Measurements from ENCODE around the gene GNAT1. TPM values are rescaled to one million over a fixed set of nuclear protein-coding genes. Genes with fewer than 3 reads are reported as not detected.
A peak's percentile ranks its signal among the peaks of the same experiment; 100 is the strongest.

GNAT1 gene
- total and polyA plus RNA-seq, 2 of the 13 experiments (the other 11 are each of a cell fraction or from before 2014, with no cell fraction given): 0.15 TPM; not detected in 1

DNA sequence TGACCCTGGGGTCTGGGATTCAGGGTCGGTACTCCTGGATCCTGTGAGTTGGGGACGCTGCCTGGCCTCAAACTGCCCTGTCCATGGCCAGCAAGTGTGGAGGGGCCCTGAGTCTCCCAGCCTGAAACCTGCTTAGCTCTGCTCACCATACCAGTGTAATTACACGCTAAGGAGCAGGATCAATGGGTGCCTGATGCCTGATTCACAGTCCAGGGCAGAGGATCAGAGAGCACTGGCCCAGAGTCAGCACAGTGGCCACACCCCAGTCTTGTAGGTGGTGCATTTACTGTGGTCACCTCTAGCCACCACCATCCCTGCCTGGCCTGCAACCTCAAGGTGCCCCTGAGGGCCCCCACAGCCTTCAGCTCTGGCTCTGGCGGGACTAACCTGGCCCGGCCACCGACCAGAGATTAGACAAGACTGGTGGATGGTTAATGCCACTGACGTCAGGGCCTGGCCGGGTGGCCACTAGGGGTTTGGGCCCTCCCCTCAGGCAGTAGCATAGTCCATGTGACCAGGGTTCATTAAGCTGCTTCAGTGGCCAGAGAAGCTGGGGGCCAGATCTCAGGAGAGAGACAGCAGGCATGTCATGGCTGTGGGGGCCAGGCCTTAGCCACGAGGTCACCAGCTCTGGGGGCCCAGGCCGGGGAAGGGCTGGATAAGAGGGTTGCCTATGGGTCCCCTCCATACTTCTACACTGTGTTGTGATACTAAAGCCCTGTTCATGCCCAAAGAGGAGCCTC, 10.3 kb downstream of the GNAT1 start (continued):
- TF ChIP-seq ZNF280B (CRISPR knock-in tag; IDR thresholded peaks at IDR 0.05; ENCODE audit: borderline replicate concordance) (peak; percentile 58), SP5 (CRISPR knock-in tag; IDR thresholded peaks at IDR 0.05; ENCODE audit: borderline replicate concordance, low read depth) (peak; percentile 8; the same call in 1 of the 2 replicates), KLF16 (CRISPR knock-in tag; IDR thresholded peaks at IDR 0.05) (0 out of 4 replicates have a peak, but pooled peaks of 1 of the 2 experiments have one; percentile 22), SPEN (CRISPR knock-in tag; IDR thresholded peaks at IDR 0.05; ENCODE audit: low read depth) (peak; percentile 40; the same call in 1 of the 2 replicates), ZNF24 (IDR thresholded peaks at IDR 0.05) (no peak), ZNF780A (CRISPR knock-in tag; IDR thresholded peaks at IDR 0.05) (no peak), ZNF546 (CRISPR knock-in tag; conservative IDR thresholded peaks at IDR 0.05) (no peak), TCF7L2 (IDR thresholded peaks at IDR 0.05; ENCODE audit: low read depth, low read length) (no peak), ZBTB46 (CRISPR knock-in tag; IDR thresholded peaks at IDR 0.05; ENCODE audit: borderline replicate concordance) (no peak), KDM1A (CRISPR knock-in tag; IDR thresholded peaks at IDR 0.05) (no peak), RFXAP (CRISPR knock-in tag; IDR thresholded peaks at IDR 0.05; ENCODE audit: borderline replicate concordance) (no peak), ZNF83 (CRISPR knock-in tag; IDR thresholded peaks at IDR 0.05; ENCODE audit: borderline replicate concordance) (no peak), ZMAT3 (CRISPR knock-in tag; conservative IDR thresholded peaks at IDR 0.05) (peak; percentile 77; the same call in 1 of the 2 replicates), ZNF260 (CRISPR knock-in tag; IDR thresholded peaks at IDR 0.05; ENCODE audit: borderline replicate concordance, low read depth) (0 out of 2 replicates have a peak, but pooled peaks have one; percentile 33), HOXA7 (CRISPR knock-in tag; IDR thresholded peaks at IDR 0.05) (no peak), ISX (CRISPR knock-in tag; conservative IDR thresholded peaks at IDR 0.05) (no peak), ZC3H13 (CRISPR knock-in tag; IDR thresholded peaks at IDR 0.05) (no peak)
- TF ChIP-seq, protein P1, sequence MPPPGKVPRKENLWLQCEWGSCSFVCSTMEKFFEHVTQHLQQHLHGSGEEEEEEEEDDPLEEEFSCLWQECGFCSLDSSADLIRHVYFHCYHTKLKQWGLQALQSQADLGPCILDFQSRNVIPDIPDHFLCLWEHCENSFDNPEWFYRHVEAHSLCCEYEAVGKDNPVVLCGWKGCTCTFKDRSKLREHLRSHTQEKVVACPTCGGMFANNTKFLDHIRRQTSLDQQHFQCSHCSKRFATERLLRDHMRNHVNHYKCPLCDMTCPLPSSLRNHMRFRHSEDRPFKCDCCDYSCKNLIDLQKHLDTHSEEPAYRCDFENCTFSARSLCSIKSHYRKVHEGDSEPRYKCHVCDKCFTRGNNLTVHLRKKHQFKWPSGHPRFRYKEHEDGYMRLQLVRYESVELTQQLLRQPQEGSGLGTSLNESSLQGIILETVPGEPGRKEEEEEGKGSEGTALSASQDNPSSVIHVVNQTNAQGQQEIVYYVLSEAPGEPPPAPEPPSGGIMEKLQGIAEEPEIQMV (CRISPR knock-in tag; IDR thresholded peaks at IDR 0.05; ENCODE audit: low read depth): 0 out of 2 replicates have a peak, but pooled peaks have one; percentile 31
- TF ChIP-seq, protein P2, sequence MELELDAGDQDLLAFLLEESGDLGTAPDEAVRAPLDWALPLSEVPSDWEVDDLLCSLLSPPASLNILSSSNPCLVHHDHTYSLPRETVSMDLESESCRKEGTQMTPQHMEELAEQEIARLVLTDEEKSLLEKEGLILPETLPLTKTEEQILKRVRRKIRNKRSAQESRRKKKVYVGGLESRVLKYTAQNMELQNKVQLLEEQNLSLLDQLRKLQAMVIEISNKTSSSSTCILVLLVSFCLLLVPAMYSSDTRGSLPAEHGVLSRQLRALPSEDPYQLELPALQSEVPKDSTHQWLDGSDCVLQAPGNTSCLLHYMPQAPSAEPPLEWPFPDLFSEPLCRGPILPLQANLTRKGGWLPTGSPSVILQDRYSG (CRISPR knock-in tag; IDR thresholded peaks at IDR 0.05): no peak; the same call in 1 of the 2 replicates
- TF ChIP-seq, protein P3, sequence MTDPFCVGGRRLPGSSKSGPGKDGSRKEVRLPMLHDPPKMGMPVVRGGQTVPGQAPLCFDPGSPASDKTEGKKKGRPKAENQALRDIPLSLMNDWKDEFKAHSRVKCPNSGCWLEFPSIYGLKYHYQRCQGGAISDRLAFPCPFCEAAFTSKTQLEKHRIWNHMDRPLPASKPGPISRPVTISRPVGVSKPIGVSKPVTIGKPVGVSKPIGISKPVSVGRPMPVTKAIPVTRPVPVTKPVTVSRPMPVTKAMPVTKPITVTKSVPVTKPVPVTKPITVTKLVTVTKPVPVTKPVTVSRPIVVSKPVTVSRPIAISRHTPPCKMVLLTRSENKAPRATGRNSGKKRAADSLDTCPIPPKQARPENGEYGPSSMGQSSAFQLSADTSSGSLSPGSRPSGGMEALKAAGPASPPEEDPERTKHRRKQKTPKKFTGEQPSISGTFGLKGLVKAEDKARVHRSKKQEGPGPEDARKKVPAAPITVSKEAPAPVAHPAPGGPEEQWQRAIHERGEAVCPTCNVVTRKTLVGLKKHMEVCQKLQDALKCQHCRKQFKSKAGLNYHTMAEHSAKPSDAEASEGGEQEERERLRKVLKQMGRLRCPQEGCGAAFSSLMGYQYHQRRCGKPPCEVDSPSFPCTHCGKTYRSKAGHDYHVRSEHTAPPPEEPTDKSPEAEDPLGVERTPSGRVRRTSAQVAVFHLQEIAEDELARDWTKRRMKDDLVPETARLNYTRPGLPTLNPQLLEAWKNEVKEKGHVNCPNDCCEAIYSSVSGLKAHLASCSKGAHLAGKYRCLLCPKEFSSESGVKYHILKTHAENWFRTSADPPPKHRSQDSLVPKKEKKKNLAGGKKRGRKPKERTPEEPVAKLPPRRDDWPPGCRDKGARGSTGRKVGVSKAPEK (CRISPR knock-in tag; IDR thresholded peaks at IDR 0.05; ENCODE audit: borderline replicate concordance): no peak

Measured in HepG2 (cell line).